CD8-positive, alpha-beta memory T cell (primary cell): ENCODE results near the gene APOO. TPM values are rescaled to one million over a fixed set of nuclear protein-coding genes. Genes with fewer than 3 reads are reported as not detected.

Source experiments
- CTCF ChIA-PET: fragments of 350-600 bp; sonication (Branson Sonifier 250); formaldehyde crosslinking; loops from one replicate; lab custom pipeline; 2021; ENCODE audit warnings: antibody characterized with exemption; lab: Charles Lee
- POLR2A ChIA-PET: fragments of 350-600 bp; sonication (Branson Sonifier 250); formaldehyde crosslinking; loops from one replicate; lab custom pipeline; 2021; ENCODE audit warnings: antibody characterized with exemption; lab: Charles Lee
- DNase-seq, 5 donors: peaks; one replicate each; pipeline versions ENCODE4 v3.0.0 to v3.0.0-alpha.2; 2020 to 2022; ENCODE audit warnings: mixed read lengths in 1 of 5
- H3K27ac ChIP-seq: one replicate; pipeline ENCODE4 v1.7.0; 2013; ENCODE audit warnings: low read depth, mild to moderate bottlenecking, low read length, moderate library complexity
- H3K27me3 ChIP-seq: 2 replicates; pipeline ENCODE4 v1.7.0; 2013; ENCODE audit warnings: low read length, mild to moderate bottlenecking; ENCODE audit not compliant: insufficient read depth, poor library complexity, severe bottlenecking
- H3K36me3 ChIP-seq: 2 replicates; pipeline ENCODE4 v1.7.0; 2013; ENCODE audit warnings: mild to moderate bottlenecking, low read length, moderate library complexity; ENCODE audit not compliant: insufficient read depth
- H3K4me1 ChIP-seq: 2 replicates; pipeline ENCODE4 v1.7.0; 2013; ENCODE audit warnings: mild to moderate bottlenecking, low read length, moderate library complexity; ENCODE audit not compliant: insufficient read depth
- H3K4me3 ChIP-seq: 2 replicates; pipeline ENCODE4 v1.7.0; 2013; ENCODE audit warnings: mild to moderate bottlenecking, low read length
- H3K9me3 ChIP-seq: 2 replicates; pipeline ENCODE4 v1.7.0; 2013; ENCODE audit warnings: mild to moderate bottlenecking, low read length
- H3K27ac Mint-ChIP-seq, 8 donors: one replicate each; pipeline ENCODE4 v1.8.0; 2020 to 2021; ENCODE audit warnings: mixed read lengths in 8 of 8, mild to moderate bottlenecking in 6 of 8, inconsistent platforms in 3 of 8, moderate library complexity in 3 of 8
- H3K27me3 Mint-ChIP-seq, 2 donors: one replicate each; pipeline ENCODE4 v1.8.0; 2020 to 2021; ENCODE audit warnings: mixed read lengths in 2 of 2, mild to moderate bottlenecking in 1 of 2, moderate library complexity in 1 of 2
- H3K36me3 Mint-ChIP-seq, 3 donors: one replicate each; pipeline ENCODE4 v1.8.0; 2020 to 2021; ENCODE audit warnings: mixed read lengths in 3 of 3, inconsistent platforms in 1 of 3, mild to moderate bottlenecking in 1 of 3
- H3K4me1 Mint-ChIP-seq, 3 donors: one replicate each; pipeline ENCODE4 v1.8.0; 2020 to 2021; ENCODE audit warnings: mixed read lengths in 3 of 3, inconsistent platforms in 1 of 3, mild to moderate bottlenecking in 1 of 3
- H3K4me3 Mint-ChIP-seq, 7 donors: one replicate each; pipeline ENCODE4 v1.8.0; 2020 to 2021; ENCODE audit warnings: mixed read lengths in 7 of 7, mild to moderate bottlenecking in 6 of 7, moderate library complexity in 4 of 7, inconsistent platforms in 2 of 7
- H3K9me3 Mint-ChIP-seq, 5 donors: one replicate each; pipeline ENCODE4 v1.8.0; 2020 to 2022; ENCODE audit warnings: mixed read lengths in 5 of 5, mild to moderate bottlenecking in 3 of 5, moderate library complexity in 2 of 5, inconsistent platforms in 1 of 5
- polyA plus RNA-seq: library from polyadenylated mRNA; unstranded; fragments of 300-500 nt; fragmentation: Illumina TruSeq; gene quantifications from one replicate; pipeline ENCODE4 v1.2.3, GENCODE V29; 2021
- total RNA-seq, 2 experiments: library from RNA; stranded (reverse); gene quantifications; one replicate each; pipeline ENCODE4 v1.2.3, GENCODE V29; 2021

APOO gene
- total and polyA plus RNA-seq, 3 experiments from 2014 or later: 20.0 to 42.6 (median 38.3) TPM

GRCh38 chrX:23811108-23811651 lies 96.6 kb downstream of the APOO start:
- H3K4me3 ChIP-seq: no peak overlapping the region
- H3K27ac ChIP-seq: no peak overlapping the region
- DNase-seq: no peak
- POLR2A ChIA-PET: no interaction called here
- H3K36me3 ChIP-seq: no peaks in the 10 kb centered on the region
- H3K27me3 ChIP-seq: no peaks in the 10 kb centered on the region
- H3K27ac Mint-ChIP-seq: no peak overlapping the region
- no peaks in the 10 kb centered on the region for H3K9me3 ChIP-seq
- no peaks in the 10 kb centered on the region for H3K36me3 Mint-ChIP-seq
- no peak overlapping the region for H3K4me3 Mint-ChIP-seq
- peaks cover 0 to 3% (median 2%) of the 10 kb centered on the region in 5 donors for H3K9me3 Mint-ChIP-seq
- CTCF ChIA-PET: no interaction called here
- H3K4me1 Mint-ChIP-seq: peaks cover 0 to 3% (median 0%) of the 10 kb centered on the region in 3 donors
- H3K4me1 ChIP-seq: no peaks in the 10 kb centered on the region
- peaks cover 0 to 8% of the 10 kb centered on the region in 2 donors for H3K27me3 Mint-ChIP-seq

- H3K4me1 ChIP-seq: no peaks in the 10 kb centered on the region
- peaks cover 0 to 3% (median 0%) of the 10 kb centered on the region in 3 donors for H3K4me1 Mint-ChIP-seq
- no peak overlapping the region for H3K4me3 Mint-ChIP-seq
- DNase-seq: no peak
- no peaks in the 10 kb centered on the region for H3K9me3 ChIP-seq
- ChIA-PET CTCF (no interaction called here), POLR2A (no interaction called here)
- H3K27ac ChIP-seq: no peak overlapping the region
- no peaks in the 10 kb centered on the region for H3K36me3 Mint-ChIP-seq
- no peaks in the 10 kb centered on the region for H3K27me3 ChIP-seq
- H3K27me3 Mint-ChIP-seq: peaks cover 0 to 7% of the 10 kb centered on the region in 2 donors
- no peaks in the 10 kb centered on the region for H3K36me3 ChIP-seq
- peaks cover 0 to 3% (median 2%) of the 10 kb centered on the region in 5 donors for H3K9me3 Mint-ChIP-seq
- H3K27ac Mint-ChIP-seq: no peak overlapping the region
- H3K4me3 ChIP-seq: no peak overlapping the region
These were observed 97.5 kb downstream of the APOO start for GRCh38 chrX:23810279-23810678.

GRCh38 chrX:23805389-23805788 lies 102.3 kb downstream of the APOO start:
- no peaks in the 10 kb centered on the region for H3K27me3 ChIP-seq
- Mint-ChIP-seq H3K4me3 (peak overlapping the region in 1 of 7 donors; percentile 3), H3K27me3 (peaks cover 0 to under 1% of the 10 kb centered on the region in 2 donors), H3K27ac (no peak overlapping the region), H3K4me1 (peaks cover 0 to 2% (median 0%) of the 10 kb centered on the region in 3 donors), H3K9me3 (no peaks in the 10 kb centered on the region), H3K36me3 (no peaks in the 10 kb centered on the region)
- no peaks in the 10 kb centered on the region for H3K36me3 ChIP-seq
- ChIA-PET POLR2A (no interaction called here), CTCF (no interaction called here)
- H3K27ac ChIP-seq: no peak overlapping the region
- no peak overlapping the region for H3K4me3 ChIP-seq
- DNase-seq: no peak
- no peaks in the 10 kb centered on the region for H3K4me1 ChIP-seq
- H3K9me3 ChIP-seq: no peaks in the 10 kb centered on the region

- H3K27me3 Mint-ChIP-seq: no peaks in the 10 kb centered on the region
- no peak for DNase-seq
- H3K4me3 ChIP-seq: no peak overlapping the region
- H3K36me3 ChIP-seq: no peaks in the 10 kb centered on the region
- no peak overlapping the region for H3K27ac Mint-ChIP-seq
- no peak overlapping the region for H3K4me3 Mint-ChIP-seq
- H3K4me1 Mint-ChIP-seq: peaks cover 0 to 2% (median 0%) of the 10 kb centered on the region in 3 donors
- no peaks in the 10 kb centered on the region for H3K27me3 ChIP-seq
- ChIA-PET POLR2A (interaction anchor here (0.5 kb wide), 1 partner anchor 359 kb away, joined by 9 read pairs; no protein-coding TSS in a partner anchor), CTCF (no interaction called here)
- no peaks in the 10 kb centered on the region for H3K36me3 Mint-ChIP-seq
- no peaks in the 10 kb centered on the region for H3K9me3 Mint-ChIP-seq
- H3K9me3 ChIP-seq: no peaks in the 10 kb centered on the region
- no peaks in the 10 kb centered on the region for H3K4me1 ChIP-seq
- no peak overlapping the region for H3K27ac ChIP-seq
These were observed 103.2 kb downstream of the APOO start for GRCh38 chrX:23804578-23804977.

- Histone ChIP-seq H3K27ac (no peak overlapping the region), H3K36me3 (no peaks in the 10 kb centered on the region), H3K4me1 (no peaks in the 10 kb centered on the region), H3K4me3 (no peak overlapping the region), H3K27me3 (no peaks in the 10 kb centered on the region), H3K9me3 (no peaks in the 10 kb centered on the region)
- CTCF ChIA-PET: no interaction called here
- Mint-ChIP-seq H3K27ac (no peak overlapping the region), H3K9me3 (no peaks in the 10 kb centered on the region), H3K4me1 (peaks cover 0 to 2% (median 0%) of the 10 kb centered on the region in 3 donors), H3K36me3 (no peaks in the 10 kb centered on the region), H3K27me3 (no peaks in the 10 kb centered on the region), H3K4me3 (no peak overlapping the region)
- DNase-seq: no peak
- POLR2A ChIA-PET: no interaction called here
These were observed 103.8 kb downstream of the APOO start for GRCh38 chrX:23803931-23804381.

GRCh38 chrX:23802431-23802830 lies 105.3 kb downstream of the APOO start:
- Histone ChIP-seq H3K4me1 (no peaks in the 10 kb centered on the region), H3K27me3 (no peaks in the 10 kb centered on the region), H3K36me3 (no peaks in the 10 kb centered on the region), H3K4me3 (no peak overlapping the region), H3K27ac (no peak overlapping the region), H3K9me3 (no peaks in the 10 kb centered on the region)
- Mint-ChIP-seq H3K9me3 (no peaks in the 10 kb centered on the region), H3K27ac (no peak overlapping the region), H3K4me3 (no peak overlapping the region), H3K4me1 (peaks cover 0 to 2% (median 0%) of the 10 kb centered on the region in 3 donors), H3K27me3 (no peaks in the 10 kb centered on the region), H3K36me3 (no peaks in the 10 kb centered on the region)
- CTCF ChIA-PET: no interaction called here
- no peak for DNase-seq
- POLR2A ChIA-PET: no interaction called here

GRCh38 chrX:23799469-23800065 lies 108.2 kb downstream of the APOO start:
- H3K27ac Mint-ChIP-seq: no peak overlapping the region
- H3K9me3 Mint-ChIP-seq: no peaks in the 10 kb centered on the region
- H3K4me1 Mint-ChIP-seq: peaks cover 0 to 2% (median 0%) of the 10 kb centered on the region in 3 donors
- H3K27me3 Mint-ChIP-seq: peaks cover 0 to 3% of the 10 kb centered on the region in 2 donors
- CTCF ChIA-PET: no interaction called here
- H3K9me3 ChIP-seq: no peaks in the 10 kb centered on the region
- H3K27me3 ChIP-seq: no peaks in the 10 kb centered on the region
- no peak overlapping the region for H3K4me3 Mint-ChIP-seq
- no peaks in the 10 kb centered on the region for H3K4me1 ChIP-seq
- H3K36me3 Mint-ChIP-seq: no peaks in the 10 kb centered on the region
- POLR2A ChIA-PET: no interaction called here
- no peak overlapping the region for H3K4me3 ChIP-seq
- H3K36me3 ChIP-seq: no peaks in the 10 kb centered on the region
- H3K27ac ChIP-seq: no peak overlapping the region
- DNase-seq: no peak

- Histone ChIP-seq H3K36me3 (no peaks in the 10 kb centered on the region), H3K9me3 (no peaks in the 10 kb centered on the region), H3K27me3 (no peaks in the 10 kb centered on the region), H3K4me3 (no peak overlapping the region), H3K4me1 (no peaks in the 10 kb centered on the region), H3K27ac (no peak overlapping the region)
- Mint-ChIP-seq H3K9me3 (no peaks in the 10 kb centered on the region), H3K4me1 (no peaks in the 10 kb centered on the region), H3K27me3 (peaks cover 0 to 3% of the 10 kb centered on the region in 2 donors), H3K36me3 (no peaks in the 10 kb centered on the region), H3K27ac (no peak overlapping the region), H3K4me3 (no peak overlapping the region)
- CTCF ChIA-PET: no interaction called here
- no peak for DNase-seq
- POLR2A ChIA-PET: no interaction called here
These were observed 110.2 kb downstream of the APOO start for GRCh38 chrX:23797371-23798128.
